ENCODE measurements around the gene SGCA.

The SGCA gene

DNA sequence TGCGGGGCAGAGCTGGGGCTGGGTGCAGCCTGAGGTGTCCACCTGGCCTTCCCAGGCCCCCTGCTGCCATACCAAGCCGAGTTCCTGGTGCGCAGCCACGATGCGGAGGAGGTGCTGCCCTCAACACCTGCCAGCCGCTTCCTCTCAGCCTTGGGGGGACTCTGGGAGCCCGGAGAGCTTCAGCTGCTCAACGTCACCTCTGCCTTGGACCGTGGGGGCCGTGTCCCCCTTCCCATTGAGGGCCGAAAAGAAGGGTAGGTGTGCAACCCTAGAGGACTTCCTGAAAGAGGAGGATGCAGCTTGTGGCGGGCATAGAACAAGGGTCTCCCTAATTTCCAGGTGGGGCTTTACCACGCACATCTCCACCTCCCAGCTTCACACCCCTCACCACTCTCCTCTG lies 2.5 kb downstream of the SGCA start:
- DNase-seq, result no peak

DNA sequence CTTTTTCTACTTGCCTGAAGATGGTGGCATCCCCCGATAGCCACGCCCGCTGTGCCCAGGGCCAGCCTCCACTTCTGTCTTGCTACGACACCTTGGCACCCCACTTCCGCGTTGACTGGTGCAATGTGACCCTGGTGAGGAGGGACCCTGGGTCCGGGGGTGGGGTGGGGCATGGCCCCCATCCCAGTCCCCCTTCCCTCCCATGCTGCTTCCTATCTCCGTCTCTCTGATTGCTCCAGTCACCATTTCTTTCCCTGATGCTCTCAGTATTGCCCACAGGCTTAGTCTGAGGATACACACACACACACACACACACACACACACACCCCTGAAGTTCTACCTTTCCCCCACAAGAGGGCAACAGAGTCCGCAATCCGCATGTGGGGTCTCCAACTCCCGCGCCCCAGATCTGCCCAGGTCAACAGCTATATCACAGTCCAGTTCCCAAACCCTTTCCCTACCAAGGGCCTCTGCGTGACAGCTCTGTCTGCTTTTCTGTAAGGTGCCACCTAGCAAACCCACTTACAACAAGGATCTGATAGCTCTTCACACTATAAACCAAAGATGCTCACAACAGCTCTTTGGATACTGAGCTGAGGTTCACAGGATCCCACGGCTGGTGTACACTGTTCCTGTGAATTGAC lies 3.4 kb downstream of the SGCA start:
- no peak for DNase-seq

DNA sequence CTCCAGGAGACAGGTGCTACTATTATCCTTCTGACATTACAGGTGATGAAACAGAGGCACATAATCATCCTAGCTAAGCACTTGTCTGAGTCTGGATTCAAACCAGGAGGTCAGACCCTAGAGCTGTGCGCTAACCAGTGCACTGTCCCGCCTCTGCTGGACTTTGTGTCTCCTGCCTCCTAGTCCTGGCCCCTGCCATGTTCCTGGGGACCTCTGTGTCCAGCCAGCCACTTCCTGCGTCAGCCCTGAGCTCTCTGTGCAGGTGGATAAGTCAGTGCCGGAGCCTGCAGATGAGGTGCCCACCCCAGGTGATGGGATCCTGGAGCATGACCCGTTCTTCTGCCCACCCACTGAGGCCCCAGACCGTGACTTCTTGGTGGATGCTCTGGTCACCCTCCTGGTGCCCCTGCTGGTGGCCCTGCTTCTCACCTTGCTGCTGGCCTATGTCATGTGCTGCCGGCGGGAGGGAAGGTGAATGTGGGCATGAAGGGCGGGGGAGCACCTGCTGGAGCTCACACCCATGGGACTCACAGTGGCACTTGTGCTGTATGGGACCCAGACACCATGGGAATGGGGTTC lies 4.2 kb downstream of the SGCA start:
- no peak for DNase-seq

DNA sequence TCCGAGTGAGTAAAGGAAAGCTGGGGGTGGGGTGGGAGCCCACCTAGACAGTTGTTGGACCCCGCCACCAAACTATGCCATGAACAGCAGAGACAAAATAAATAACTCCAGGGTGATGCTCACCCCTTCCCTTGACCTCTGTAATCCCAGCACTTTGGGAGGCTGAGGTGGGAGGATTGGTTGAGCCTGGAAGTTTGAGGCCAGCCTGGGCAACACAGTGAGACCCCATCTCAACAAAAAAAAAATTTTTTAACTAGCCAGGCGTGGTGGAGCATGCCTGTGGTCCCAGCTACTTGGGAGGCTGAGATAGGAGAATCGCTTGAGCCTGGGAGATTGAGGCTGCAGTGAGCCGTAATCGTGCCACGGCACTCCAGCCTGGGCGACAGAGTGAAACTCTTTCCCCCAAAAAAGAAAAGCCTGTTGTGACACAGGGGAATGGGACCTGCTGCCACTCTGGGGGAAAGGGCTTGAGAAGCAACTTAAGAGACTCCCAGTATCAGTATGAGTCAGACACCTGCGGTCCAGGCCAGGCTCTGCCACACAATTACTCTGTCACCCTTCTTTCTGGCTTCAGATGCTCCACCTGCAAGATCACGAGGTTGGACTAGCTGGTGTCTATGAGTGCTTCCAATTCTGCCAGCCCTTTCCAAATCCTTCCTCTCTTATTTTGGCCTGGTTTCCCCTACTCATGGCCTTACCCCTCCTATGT lies 5.0 kb downstream of the SGCA start:
- no peak for DNase-seq

DNA sequence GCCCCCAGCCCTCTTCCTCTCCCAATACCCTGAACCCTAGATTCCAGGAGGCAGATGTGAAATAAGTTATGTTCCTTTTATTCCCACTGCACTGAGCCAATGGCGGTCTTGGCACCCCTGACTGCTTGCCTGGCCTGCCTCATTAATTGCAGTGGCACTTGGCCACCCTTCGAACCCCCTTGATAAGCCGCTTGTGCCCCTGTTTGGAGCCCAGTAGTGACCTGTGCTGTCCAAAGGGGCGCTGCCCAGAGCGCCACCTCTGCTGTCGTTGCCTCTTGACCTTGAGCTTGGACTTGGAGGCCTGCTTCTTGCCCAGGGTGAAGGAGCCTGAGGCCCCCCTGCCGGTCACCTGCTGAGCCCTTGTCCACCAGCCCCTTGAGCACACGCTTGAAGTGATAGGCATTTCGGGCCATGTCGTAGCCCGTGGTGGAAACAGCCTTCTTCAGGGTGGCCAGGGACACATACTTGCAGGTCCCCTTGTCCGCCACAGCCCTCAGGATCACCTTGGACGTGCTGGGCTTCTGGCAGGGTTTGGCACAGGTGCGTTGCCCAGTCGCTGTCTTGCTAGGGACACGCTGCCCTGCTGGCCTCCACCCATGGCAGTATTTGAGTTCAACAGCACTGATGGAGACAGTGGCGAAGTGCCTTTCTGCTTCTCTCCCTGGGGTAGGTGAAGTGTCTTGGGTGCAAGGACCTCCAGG lies 5.7 kb downstream of the SGCA start:
- no peak for DNase-seq

DNA sequence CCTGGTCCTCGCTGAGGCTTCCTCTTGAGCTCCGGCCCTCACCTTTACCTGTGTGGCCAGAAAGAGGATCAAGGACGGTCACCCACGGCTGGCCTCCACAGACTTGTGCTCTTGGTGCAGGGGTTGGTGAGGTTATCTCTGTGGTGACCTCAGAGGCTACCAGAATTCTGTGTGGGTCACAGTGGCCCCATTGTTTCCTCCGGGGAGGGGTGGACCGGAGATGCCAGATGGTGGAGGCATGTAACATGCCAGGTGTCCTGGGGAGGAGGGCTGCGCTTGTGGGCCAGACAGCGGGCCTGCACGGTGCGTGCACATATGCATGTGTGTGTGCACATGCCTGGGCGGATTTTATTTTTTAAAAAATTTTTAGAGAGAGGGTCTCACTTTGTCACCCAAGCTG lies 6.3 kb downstream of the SGCA start:
- DNase-seq, result no peak

DNA sequence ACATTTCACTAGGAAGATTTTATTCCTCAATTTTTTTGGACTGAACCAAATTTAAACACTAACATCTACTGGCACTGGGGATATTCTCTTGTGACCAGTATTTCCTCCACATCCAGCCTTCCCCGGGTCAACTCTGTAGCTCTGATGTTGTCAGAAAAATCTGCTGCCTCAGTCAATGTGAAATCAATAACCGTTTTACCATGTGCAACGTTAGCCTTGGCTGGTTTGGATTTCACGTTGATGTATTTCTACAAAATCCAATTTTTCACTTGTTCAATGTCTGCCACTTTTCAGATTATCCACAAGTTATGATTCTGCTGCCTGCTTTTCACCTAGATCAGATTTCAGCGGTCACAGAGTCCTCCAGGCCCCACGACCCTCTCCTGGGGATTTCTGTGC lies 7.1 kb downstream of the SGCA start:
- no peak for DNase-seq

DNA sequence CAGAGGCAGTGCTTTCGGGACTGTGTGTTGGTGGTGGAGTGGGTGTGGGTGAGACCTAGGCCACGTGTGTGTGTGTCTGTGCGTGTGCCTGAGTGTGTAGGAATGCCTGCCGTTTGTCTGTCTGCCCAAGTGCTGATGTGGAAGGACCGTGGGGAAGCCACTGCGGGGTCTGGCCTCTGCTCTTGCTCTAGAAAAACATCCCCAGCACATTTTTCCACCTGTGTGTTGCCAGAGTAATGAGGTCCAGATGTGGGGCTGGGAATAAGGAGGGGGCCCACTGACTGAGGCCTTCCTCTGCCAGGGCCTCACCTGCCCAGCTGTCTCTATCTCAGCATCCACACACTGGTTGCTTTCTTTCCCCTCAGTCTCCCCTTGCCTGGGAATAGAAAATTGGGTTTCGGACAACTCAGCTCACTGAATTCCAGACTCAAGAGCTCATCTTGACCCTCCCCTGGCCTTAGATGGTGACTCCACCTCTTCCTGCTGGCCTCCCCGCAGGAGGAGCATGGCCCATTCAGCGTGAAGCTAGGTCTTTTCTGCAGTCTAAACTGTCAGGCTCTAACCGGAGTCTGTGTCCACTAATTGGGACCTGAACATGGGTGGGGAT lies 7.6 kb downstream of the SGCA start:
- no peak for DNase-seq

DNA sequence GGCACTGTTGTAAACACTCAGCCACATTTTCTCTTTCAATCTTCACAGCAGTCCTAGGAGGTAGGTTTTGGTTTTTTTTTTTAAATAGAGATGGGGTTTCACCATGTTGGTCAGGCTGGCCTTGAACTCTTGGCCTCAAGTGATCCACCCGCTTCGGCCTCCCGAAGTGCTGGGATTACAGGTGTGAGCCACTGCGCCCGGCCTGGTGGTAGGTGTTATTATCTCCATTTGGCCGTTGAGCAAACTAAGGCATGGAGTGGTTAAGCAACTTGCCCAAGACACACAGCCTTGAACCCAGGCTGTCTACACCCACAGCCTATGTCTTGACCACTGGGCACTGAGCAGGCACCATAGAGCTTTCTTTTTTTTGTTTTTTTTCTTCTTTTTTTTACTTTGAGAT lies 8.6 kb downstream of the SGCA start:
- no peak for DNase-seq

DNA sequence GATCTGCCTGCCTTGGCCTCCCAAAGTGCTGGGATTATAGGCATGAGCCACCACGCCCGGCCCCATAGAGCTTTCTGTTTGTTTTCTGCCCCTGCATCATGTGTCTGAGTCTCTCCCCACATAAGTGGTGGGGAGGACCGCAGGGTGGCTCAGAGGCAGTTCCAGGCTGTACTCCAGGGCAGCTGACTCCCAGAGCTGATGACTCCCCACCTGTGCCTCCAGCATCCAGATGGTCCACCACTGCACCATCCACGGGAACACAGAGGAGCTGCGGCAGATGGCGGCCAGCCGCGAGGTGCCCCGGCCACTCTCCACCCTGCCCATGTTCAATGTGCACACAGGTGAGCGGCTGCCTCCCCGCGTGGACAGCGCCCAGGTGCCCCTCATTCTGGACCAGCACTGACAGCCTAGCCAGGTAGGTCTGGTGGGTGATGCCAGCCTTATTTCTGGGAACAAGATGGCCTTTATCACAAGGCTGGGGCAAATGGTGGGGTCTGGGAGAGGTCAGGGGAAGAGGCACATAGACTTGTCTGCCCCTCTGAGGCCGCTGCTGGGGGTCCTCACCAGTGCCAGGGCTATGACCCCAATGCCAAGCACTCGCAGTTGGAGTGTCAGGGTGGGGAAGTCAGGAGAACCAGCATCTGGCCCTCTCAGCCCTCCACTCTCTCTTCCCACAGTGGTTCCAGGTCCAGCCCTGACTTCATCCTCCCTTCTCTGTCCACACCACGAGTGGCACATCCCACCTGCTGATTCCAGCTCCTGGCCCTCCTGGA lies 9.4 kb downstream of the SGCA start:
- no peak for DNase-seq

DNA sequence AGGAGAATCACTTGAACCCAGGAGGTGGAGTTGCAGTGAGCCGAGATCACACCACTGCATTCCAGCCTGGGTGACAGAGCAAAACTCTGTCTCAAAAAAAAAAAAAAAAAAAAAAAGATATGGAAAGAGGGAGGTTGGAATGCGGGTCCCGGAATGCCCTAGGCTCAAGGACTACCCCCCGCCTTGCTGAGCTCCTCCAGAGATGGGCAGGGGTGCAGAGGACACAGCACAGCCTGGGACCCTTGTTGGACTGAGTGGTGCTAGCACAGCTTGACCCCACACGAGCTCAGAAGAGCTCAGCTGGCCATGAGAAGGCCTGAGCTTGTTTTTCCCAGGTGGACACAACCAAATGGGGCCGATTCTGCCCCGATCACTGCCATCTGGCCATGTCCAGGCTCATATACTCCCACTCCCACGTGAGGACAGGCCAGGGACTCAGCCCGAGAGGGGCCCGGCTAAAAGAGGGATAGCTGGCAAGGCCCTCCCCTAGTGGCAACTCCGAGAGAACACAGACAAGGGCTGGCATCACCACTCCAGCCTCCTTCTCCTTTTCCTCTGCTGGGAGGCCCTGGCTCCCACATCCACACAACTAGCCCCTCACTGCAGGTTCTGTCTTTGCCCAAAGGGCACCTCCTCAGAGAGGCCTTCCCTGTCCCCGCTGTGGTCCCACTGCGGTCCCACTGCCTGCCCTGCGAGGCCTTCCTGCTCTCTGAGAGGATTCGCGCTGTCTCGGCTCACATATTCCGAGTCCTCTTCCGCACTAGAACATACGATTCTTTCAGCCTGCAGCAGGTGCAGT lies 11.0 kb downstream of the SGCA start:
- DNase-seq, result no peak

DNA sequence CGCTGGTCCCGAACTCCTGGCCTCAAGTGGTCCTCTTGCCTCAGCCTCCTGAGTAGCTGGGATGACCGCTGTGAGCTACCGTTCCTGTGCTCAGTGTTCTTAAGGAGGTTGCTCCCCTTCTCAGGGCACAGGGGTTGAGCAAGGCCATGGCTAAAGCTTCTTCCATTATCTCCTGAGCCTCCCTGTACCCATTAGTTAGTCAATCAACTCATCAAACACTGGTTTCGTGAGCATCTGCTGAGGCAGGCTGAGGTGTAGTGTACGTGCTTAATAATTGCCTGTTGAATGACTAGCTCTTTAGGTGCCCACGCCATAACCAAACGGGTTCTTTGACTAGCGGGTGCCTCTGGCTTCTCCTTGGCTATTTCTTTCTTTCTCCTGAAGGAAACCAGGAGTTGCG lies 11.7 kb downstream of the SGCA start:
- DNase-seq, result no peak

DNA sequence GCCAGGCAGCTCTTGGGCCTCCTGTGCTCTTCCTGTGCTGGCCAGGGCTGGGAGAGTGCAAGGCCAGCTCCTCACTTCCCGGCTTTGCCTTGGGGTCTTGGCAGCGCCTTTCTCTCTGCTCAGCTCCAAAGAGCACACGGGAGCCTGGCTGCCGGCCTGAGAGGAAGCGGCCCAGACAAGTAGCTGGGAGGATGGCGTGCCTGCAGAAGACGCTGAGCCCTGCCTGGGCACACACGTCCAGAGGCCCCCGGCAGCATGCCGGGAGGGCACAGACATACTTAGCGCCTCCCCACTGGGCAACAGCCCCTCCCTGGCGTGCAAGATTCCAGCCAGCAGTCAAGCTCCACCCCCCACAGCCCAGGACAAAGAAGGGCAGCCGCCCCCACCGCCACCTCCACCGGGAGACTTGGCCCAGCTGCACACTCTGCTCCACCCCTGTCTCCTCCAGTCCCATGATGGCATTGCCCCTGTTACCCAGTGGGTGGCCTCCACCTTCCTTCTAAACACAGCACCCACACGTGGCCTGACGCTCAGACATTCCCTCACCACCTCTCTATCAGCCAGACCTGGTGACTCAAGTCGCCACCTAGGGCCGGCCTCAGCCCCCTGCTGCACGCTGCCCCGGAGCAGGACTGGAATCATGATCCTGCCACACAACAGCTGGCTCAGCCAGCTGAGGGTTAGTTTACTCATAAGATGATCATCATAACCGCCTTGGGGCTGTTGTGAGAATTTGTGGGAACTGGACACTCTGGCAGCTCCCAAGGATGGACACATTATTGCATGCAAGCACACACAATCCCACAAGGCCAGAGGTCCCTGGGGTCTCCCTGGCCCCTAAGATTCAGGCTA lies 12.4 kb downstream of the SGCA start:
- DNase-seq, result peak; percentile 55

DNA sequence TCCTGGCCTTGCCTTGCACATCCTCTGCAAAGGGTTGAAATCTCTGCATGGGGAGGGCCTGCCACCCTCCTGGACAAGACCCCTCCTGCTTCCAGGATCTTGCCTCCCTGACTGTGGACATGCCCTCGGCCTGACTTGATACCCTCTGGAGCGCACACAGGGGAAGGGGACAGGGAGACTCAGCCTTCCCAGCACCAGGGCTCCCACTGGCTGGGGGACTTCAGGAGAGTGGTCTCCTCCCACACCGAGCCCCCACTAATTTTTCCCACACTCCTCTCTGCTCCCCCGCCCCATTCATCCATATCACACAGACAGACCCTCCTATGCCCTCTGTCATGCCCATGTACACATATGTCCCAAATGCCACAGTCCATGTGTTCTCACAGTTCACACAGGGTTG lies 14.3 kb downstream of the SGCA start:
- DNase-seq, result no peak

DNA sequence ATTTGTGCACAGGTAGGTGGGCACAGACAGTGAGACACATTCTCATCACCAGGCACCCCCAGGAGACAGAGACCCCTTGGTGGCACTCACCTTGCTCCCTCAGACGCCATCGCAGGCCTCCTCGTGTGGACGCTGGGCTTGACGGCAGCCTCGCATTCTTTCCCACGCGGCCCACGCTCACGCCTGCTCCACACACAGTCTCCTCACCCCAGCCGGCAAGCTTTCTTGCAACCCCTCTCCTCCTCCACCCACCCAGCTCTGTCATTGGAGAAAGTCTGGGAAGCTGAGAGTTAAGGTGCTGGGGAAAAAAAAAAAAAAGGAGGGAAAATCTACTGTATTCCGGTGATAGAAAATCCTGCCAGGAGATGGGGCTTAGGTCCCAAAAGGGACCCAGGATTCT lies 14.8 kb downstream of the SGCA start:
- no peak for DNase-seq

DNA sequence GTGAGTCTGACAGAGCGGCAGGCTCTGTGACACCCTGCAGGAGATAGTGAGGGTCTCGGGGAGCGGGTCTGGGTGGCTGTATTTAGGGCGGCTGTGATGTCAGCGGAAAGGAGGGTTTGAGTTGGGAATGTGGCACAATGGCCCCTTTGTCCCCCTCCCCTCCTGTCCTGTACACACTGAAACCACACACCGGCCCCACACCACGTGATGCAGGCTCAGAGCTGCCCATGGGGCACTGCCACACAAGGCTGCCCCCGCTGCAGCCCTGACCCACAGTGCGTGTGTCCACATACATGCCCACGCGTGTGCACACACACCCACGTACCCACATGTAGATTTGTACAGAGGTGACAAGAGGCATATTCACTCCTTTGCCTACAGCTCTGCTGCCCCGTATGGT lies 15.3 kb downstream of the SGCA start:
- DNase-seq, result no peak

DNA sequence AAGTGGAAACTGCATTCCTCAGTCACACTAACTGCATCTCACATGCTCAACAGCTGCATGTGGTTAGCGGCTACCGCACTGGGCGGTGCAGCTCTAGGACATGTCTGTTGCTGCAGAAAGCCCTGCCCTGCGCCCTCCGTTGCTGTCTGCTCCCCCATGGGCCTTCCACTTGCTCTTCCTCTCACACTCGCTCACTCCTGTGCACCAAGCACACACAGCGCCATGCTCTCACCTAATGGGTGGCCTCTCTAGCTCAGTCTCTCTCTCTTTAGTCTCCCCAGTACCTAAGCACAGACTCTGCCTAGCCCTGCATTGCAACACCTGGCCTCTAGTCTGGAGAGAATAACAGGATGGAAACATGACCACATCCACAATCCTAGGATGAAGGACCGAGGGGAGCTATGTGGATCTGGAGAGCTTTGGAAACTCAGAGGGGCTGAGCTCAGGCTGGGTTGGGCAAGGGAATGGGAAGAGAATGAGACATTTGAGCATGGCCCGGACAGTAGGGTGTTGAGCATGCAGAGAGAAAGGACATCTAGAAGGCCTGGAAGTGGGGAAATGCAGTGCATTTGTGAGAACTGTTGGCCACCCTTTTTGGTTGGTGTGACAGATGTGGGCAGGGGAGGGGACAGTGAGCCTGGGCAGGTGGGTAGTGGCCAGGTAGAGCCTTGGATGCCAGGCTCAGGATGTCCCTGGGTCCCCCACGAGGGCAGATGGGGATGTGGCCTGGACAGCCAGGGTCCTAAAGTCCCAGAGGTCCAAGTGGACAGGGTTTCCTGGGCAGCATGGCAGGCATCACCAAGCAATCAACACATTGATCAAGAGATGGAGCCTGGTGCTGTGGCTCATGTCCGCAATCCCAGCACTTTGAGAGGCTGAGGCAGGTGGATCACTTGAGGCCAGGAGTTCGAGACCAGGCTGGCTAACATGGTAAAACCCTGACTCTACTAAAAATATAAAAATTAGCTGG lies 16.1 kb downstream of the SGCA start:
- no peak for DNase-seq

DNA sequence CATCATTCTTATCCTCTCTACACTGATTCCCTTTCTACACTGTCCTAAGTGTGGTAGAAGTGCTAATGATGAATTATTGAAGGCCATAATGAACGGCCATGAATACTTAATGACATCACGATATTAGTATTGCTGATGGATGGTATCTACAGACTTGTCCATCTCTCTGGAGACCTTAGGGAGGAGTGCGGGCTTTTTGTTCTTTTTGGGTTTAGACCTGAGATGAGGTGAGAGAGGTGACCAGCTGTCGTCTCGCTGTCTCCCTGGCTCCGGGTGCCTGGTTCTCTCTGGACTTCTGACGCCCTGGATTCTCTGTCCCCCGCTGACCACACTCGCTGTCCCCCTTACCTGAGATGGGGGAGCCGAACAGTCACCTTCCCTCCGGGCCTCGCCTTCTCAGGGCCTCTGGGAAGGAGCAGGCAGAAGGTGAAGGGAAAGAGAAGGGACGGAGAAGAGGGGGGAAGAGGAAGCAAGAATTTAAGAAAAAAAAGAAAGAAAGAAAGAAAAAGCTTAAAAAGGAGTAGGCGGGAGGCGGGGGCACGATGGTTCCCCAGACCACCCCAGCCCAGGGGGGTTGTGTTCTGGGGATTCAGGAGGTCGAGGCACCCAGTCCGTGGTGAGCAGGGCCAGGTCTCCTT lies 17.1 kb downstream of the SGCA start:
- DNase-seq, result no peak

DNA sequence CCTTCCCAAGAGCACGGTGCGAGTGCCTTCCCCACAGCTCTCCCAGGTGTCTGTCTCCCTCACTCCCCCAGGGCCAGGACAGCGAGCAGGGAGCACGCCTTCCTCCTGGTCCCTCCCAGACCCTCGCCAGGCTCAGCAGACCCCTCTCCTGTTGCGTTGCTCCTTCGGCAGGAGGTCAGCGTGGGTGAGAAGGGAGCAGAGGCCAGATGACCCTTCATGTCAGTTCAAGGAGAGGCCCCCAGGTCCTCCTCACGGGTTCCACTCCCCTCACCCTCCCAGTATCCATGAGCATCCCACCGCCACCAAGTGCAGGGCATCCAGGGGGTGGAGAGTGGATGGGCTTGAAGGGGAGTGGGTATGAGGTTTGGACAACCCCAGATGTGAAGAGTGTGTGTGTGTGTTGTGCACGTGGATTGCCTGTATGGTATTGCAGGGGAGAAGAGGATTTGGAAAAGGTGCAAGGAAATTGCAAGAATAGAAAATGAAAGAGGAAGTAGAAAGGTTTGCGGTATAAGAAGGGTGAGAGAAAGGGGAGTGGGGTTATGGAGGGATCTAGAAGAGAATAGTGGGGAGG lies 17.7 kb downstream of the SGCA start:
- DNase-seq, result no peak
